Heart left ventricle (tissue), 13 donors: ENCODE measurements around the gene DLX3.

ENCODE experiments used
- CTCF ChIP-seq, 12 donors: fragments of 200-600 bp; sonication (generic) in 4 of 12; IDR thresholded peaks; one replicate each; pipeline versions ENCODE4 v1.5.0 to v1.8.0; 2018 to 2022; ENCODE audit warnings: antibody characterized with exemption in 12 of 12, mild to moderate bottlenecking in 5 of 12
- POLR2A ChIP-seq, 2 donors: fragments of 450-650 bp; IDR thresholded peaks; one replicate each; pipeline ENCODE4 v1.6.1; 2017; ENCODE audit warnings: antibody characterized with exemption in 2 of 2, mild to moderate bottlenecking in 2 of 2, moderate library complexity in 2 of 2
- donor health status: ischemic (EF 13 %, LVEDD 7.1; RV severe dilation, severe dysfunction).
- donor health status: DM: no; HTN: yes; CAD: no.
- donor health status: DM: no; HTN: no; CAD: no.
- donor health status: ischemic (EF 25% LVEDD 6.9; RV normal size, moderate dysfunction).
- donor health status: ischemic (EF 25% LVEDD 5.7; RV mildly dilated, moderate dysfunction).
- donor health status: ischemic (EF 35%, LVEDD 5.7; RV mildly dilated, moderate dysfunction).
- donor health status: nonischemic (EF 11% LVEDD 7.7; RV severe dilation, severe dysfunction).
- donor health status: DM: yes; HTN: yes; CAD: no.
- donor health status: PGD.
- donor health status: ischemic (EF 29% LVEDD 5.4; RV normal size, mild dysfunction).
- donor health status: nonischemic (EF 23%, LVEDD 6.1; RV moderate dilation, normal function).

GRCh38 chr17:50034498-50035364, 39.7 kb upstream of the DLX3 start:
- TF ChIP-seq CTCF (IDR thresholded peaks at IDR 0.05) (no peak), POLR2A (IDR thresholded peaks at IDR 0.05) (no peak)
